Neural cell (in vitro differentiated cells): ENCODE data around the gene ERGIC3. TPM values are rescaled to one million over a fixed set of nuclear protein-coding genes. Genes with fewer than 3 reads are reported as not detected.

ENCODE experiments used
- H2AFZ ChIP-seq: fragments of 200-600, 300-800 bp; sonication (generic), shearing (Covaris generic); 2 replicates; pipeline ENCODE4 v1.6.0; 2014; ENCODE audit warnings: low read depth, mild to moderate bottlenecking, antibody characterized with exemption, low read length, moderate library complexity
- H3F3A ChIP-seq: fragments of 200-600 bp; shearing (Covaris generic); 2 replicates; pipeline ENCODE4 v1.6.1; 2016; ENCODE audit warnings: mild to moderate bottlenecking, moderate library complexity, mixed read lengths, antibody characterized with exemption, low read length; ENCODE audit not compliant: insufficient read depth, poor library complexity, severe bottlenecking
- H3K27ac ChIP-seq: fragments of 200-600, 300-800 bp; sonication (generic), shearing (Covaris generic); 2 replicates; pipeline ENCODE4 v1.5.1; 2014; ENCODE audit warnings: mild to moderate bottlenecking, low read length, moderate library complexity
- H3K27me3 ChIP-seq: fragments of 300-800, 200-600 bp; sonication (generic), shearing (Covaris generic); 2 replicates; pipeline ENCODE4 v1.6.0; 2014; ENCODE audit warnings: mild to moderate bottlenecking, low read depth, low read length, moderate library complexity; ENCODE audit not compliant: insufficient read depth
- H3K36me3 ChIP-seq: fragments of 300-800, 200-600 bp; sonication (generic), shearing (Covaris generic); 2 replicates; pipeline ENCODE4 v1.5.1; 2014; ENCODE audit warnings: mild to moderate bottlenecking, antibody characterized with exemption, low read length, moderate library complexity; ENCODE audit not compliant: insufficient read depth
- H3K4me2 ChIP-seq: fragments of 300-800, 200-600 bp; sonication (generic), shearing (Covaris generic); 2 replicates; pipeline ENCODE4 v1.6.0; 2014; ENCODE audit warnings: mild to moderate bottlenecking, low read length
- H3K4me3 ChIP-seq: fragments of 300-800, 200-600 bp; sonication (generic), shearing (Covaris generic); 2 replicates; pipeline ENCODE4 v1.5.1; 2014; ENCODE audit warnings: mild to moderate bottlenecking, low read length, moderate library complexity
- H3K79me2 ChIP-seq: fragments of 200-600 bp; shearing (Covaris generic); replicated peaks from 2 replicates; pipeline ENCODE4 v1.6.0; 2014; ENCODE audit warnings: mild to moderate bottlenecking, low read length, moderate library complexity; ENCODE audit not compliant: insufficient read depth
- H3K9ac ChIP-seq: fragments of 300-800, 200-600 bp; sonication (generic), shearing (Covaris generic); 2 replicates; pipeline ENCODE4 v1.6.1; 2016; ENCODE audit warnings: mild to moderate bottlenecking, low read length, mixed read lengths
- H3K9me2 ChIP-seq: fragments of 200-600 bp; shearing (Covaris generic); 2 replicates; pipeline ENCODE4 v1.6.1; 2016; ENCODE audit warnings: mild to moderate bottlenecking, low read length, mixed read lengths; ENCODE audit not compliant: insufficient read depth
- H3K9me3 ChIP-seq: fragments of 200-600, 300-800 bp; sonication (generic), shearing (Covaris generic); 2 replicates; pipeline ENCODE4 v1.6.1; 2016; ENCODE audit warnings: mild to moderate bottlenecking, mixed run types, low read length, moderate library complexity, mixed read lengths
- H4K20me1 ChIP-seq: fragments of 200-600 bp; shearing (Covaris generic); 2 replicates; pipeline ENCODE4 v1.6.1; 2016; ENCODE audit warnings: mild to moderate bottlenecking, mixed run types; ENCODE audit not compliant: insufficient read depth
- EP300 ChIP-seq: fragments of 450-650 bp; conservative IDR thresholded peaks from 2 replicates; pipeline ENCODE4 v1.6.1; 2014; ENCODE audit warnings: antibody characterized with exemption, mild to moderate bottlenecking, moderate library complexity; ENCODE audit not compliant: poor library complexity, severe bottlenecking
- EZH2 ChIP-seq: fragments of 200-600, 300-800 bp; shearing (Covaris generic), sonication (generic); IDR thresholded peaks from 2 replicates; pipeline ENCODE4 v1.6.1; 2014; ENCODE audit warnings: antibody characterized with exemption, low read length, borderline replicate concordance, mild to moderate bottlenecking; ENCODE audit not compliant: insufficient read depth, poor library complexity, severe bottlenecking
- MXI1 ChIP-seq: fragments of 450-650 bp; conservative IDR thresholded peaks from 2 replicates; pipeline ENCODE4 v1.6.1; 2014; ENCODE audit warnings: antibody characterized with exemption, mild to moderate bottlenecking; ENCODE audit not compliant: poor library complexity, severe bottlenecking
- POLR2AphosphoS5 ChIP-seq: IDR thresholded peaks from 2 replicates; pipeline ENCODE4 v1.6.1; 2012
- RAD21 ChIP-seq: fragments of 450-650 bp; conservative IDR thresholded peaks from 2 replicates; pipeline ENCODE4 v1.6.1; 2014; ENCODE audit warnings: antibody characterized with exemption, mild to moderate bottlenecking, moderate library complexity
- SMC3 ChIP-seq: fragments of 450-650 bp; conservative IDR thresholded peaks from 2 replicates; pipeline ENCODE4 v1.6.1; 2014; ENCODE audit warnings: antibody characterized with exemption, mild to moderate bottlenecking, moderate library complexity; ENCODE audit not compliant: poor library complexity
- TAF1 ChIP-seq: IDR thresholded peaks from 2 replicates; pipeline ENCODE4 v1.6.1; 2012; ENCODE audit warnings: low read depth
- polyA plus RNA-seq: library from polyadenylated mRNA; depleted of rRNA; stranded (reverse); fragments of >200 nt; gene quantifications from 2 replicates; pipeline ENCODE4 v1.2.3, GENCODE V29; 2014
- TF ChIP-seq, protein P1 (sequence below): IDR thresholded peaks from 2 replicates; pipeline ENCODE4 v1.6.1; 2012; ENCODE audit warnings: borderline replicate concordance
- TF ChIP-seq, protein P2 (sequence below): fragments of 450-650 bp; IDR thresholded peaks from 2 replicates; pipeline ENCODE4 v1.5.1; 2014; ENCODE audit warnings: antibody characterized with exemption, mild to moderate bottlenecking, moderate library complexity; ENCODE audit not compliant: poor library complexity, severe bottlenecking

Gene ERGIC3
- polyA plus RNA-seq, 1 donor from 2014 or later = 385 TPM

DNA sequence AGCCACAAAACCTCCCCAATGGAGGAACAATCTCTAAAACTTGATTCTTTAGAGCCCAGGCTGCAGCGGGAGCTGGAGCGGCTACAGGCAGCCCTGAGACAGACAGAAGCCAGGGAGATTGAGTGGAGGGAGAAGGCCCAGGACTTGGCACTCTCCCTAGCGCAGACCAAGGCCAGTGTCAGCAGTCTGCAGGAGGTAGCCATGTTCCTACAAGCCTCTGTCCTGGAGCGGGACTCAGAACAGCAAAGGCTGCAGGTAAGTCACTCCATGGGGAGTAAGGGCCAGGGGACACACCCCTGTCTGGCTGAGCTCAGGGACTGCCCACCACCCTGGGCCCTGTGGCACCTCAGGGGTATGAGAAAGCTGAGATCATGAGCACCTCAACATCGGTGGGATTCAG is 37.1 kb upstream of the ERGIC3 start:
- no peaks in the 10 kb centered on the region for H3F3A ChIP-seq

DNA sequence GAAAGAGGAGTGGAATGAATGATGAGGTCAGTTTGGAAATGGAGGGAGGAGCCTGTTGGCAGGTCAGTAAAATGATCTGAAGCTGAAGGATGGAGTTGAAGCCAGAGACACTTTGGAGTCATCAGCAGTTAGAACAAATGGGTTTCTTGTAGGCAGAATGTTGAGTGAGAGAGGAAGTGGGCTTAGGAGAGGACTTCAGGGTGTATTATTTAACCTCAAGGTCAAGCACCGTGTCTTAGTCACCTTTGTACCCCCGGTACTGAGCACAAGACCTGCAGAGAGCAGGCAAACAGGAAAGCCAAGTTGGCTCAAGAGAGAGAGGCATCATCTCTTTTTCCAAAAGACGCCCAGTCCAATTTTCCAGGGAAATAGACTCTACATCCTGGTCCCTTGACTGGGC is 35.7 kb upstream of the ERGIC3 start:
- H3K4me3 ChIP-seq = no peak overlapping the region
- no peak overlapping the region for H3K9ac ChIP-seq
- H3K4me2 ChIP-seq = no peak overlapping the region
- H3K9me3 ChIP-seq = no peaks in the 10 kb centered on the region
- TF ChIP-seq, protein P1, sequence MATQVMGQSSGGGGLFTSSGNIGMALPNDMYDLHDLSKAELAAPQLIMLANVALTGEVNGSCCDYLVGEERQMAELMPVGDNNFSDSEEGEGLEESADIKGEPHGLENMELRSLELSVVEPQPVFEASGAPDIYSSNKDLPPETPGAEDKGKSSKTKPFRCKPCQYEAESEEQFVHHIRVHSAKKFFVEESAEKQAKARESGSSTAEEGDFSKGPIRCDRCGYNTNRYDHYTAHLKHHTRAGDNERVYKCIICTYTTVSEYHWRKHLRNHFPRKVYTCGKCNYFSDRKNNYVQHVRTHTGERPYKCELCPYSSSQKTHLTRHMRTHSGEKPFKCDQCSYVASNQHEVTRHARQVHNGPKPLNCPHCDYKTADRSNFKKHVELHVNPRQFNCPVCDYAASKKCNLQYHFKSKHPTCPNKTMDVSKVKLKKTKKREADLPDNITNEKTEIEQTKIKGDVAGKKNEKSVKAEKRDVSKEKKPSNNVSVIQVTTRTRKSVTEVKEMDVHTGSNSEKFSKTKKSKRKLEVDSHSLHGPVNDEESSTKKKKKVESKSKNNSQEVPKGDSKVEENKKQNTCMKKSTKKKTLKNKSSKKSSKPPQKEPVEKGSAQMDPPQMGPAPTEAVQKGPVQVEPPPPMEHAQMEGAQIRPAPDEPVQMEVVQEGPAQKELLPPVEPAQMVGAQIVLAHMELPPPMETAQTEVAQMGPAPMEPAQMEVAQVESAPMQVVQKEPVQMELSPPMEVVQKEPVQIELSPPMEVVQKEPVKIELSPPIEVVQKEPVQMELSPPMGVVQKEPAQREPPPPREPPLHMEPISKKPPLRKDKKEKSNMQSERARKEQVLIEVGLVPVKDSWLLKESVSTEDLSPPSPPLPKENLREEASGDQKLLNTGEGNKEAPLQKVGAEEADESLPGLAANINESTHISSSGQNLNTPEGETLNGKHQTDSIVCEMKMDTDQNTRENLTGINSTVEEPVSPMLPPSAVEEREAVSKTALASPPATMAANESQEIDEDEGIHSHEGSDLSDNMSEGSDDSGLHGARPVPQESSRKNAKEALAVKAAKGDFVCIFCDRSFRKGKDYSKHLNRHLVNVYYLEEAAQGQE = no peak
- TF ChIP-seq SMC3 (no peak), MXI1 (no peak), RAD21 (no peak), EP300 (no peak), EZH2 (no peak), POLR2AphosphoS5 (no peak), TAF1 (no peak)
- TF ChIP-seq, protein P2, sequence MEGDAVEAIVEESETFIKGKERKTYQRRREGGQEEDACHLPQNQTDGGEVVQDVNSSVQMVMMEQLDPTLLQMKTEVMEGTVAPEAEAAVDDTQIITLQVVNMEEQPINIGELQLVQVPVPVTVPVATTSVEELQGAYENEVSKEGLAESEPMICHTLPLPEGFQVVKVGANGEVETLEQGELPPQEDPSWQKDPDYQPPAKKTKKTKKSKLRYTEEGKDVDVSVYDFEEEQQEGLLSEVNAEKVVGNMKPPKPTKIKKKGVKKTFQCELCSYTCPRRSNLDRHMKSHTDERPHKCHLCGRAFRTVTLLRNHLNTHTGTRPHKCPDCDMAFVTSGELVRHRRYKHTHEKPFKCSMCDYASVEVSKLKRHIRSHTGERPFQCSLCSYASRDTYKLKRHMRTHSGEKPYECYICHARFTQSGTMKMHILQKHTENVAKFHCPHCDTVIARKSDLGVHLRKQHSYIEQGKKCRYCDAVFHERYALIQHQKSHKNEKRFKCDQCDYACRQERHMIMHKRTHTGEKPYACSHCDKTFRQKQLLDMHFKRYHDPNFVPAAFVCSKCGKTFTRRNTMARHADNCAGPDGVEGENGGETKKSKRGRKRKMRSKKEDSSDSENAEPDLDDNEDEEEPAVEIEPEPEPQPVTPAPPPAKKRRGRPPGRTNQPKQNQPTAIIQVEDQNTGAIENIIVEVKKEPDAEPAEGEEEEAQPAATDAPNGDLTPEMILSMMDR = no peak
- no peaks in the 10 kb centered on the region for H3K9me2 ChIP-seq
- no peaks in the 10 kb centered on the region for H3K79me2 ChIP-seq
- no peaks in the 10 kb centered on the region for H3K36me3 ChIP-seq
- no peak overlapping the region for H3K27ac ChIP-seq
- no peak overlapping the region for H2AFZ ChIP-seq
- H3K27me3 ChIP-seq = no peaks in the 10 kb centered on the region
- no peaks in the 10 kb centered on the region for H3F3A ChIP-seq
- no peaks in the 10 kb centered on the region for H4K20me1 ChIP-seq

More for the DNA sequence above, 37.1 kb upstream of the ERGIC3 start:
- H3K27ac ChIP-seq = no peak overlapping the region
- TF ChIP-seq POLR2AphosphoS5 (no peak), MXI1 (no peak), EP300 (no peak), RAD21 (no peak), TAF1 (no peak), SMC3 (no peak), EZH2 (no peak)
- TF ChIP-seq, protein P2 = no peak
- H3K27me3 ChIP-seq = no peaks in the 10 kb centered on the region
- no peaks in the 10 kb centered on the region for H3K79me2 ChIP-seq
- H3K9me2 ChIP-seq = no peaks in the 10 kb centered on the region
- no peak overlapping the region for H3K4me3 ChIP-seq
- no peak overlapping the region for H3K4me2 ChIP-seq
- no peaks in the 10 kb centered on the region for H3K36me3 ChIP-seq
- no peak overlapping the region for H3K9ac ChIP-seq
- no peak overlapping the region for H2AFZ ChIP-seq
- H3K9me3 ChIP-seq = no peaks in the 10 kb centered on the region
- no peaks in the 10 kb centered on the region for H4K20me1 ChIP-seq
